GM23248 (cell line): Measurements from ENCODE around the gene ERICH3. TPM values are rescaled to one million over a fixed set of nuclear protein-coding genes. Genes with fewer than 3 reads are reported as not detected.

Experiments
- DNase-seq: peaks from one replicate; pipeline ENCODE4 v3.0.0-alpha.2; 2015
- H2AFZ ChIP-seq: fragments of 200-600 bp; sonication (generic); 2 replicates; pipeline ENCODE4 v1.6.1; 2016; ENCODE audit warnings: antibody characterized with exemption
- H3F3A ChIP-seq: fragments of 200-600 bp; sonication (generic); 2 replicates; pipeline ENCODE4 v1.6.1; 2016; ENCODE audit warnings: mild to moderate bottlenecking, antibody characterized with exemption, mixed run types; ENCODE audit not compliant: insufficient read depth
- H3K27ac ChIP-seq: fragments of 200-600 bp; sonication (generic); 2 replicates; pipeline ENCODE4 v1.5.1; 2016; ENCODE audit warnings: mild to moderate bottlenecking
- H3K27me3 ChIP-seq: fragments of 200-600 bp; sonication (generic); replicated peaks from 2 replicates; pipeline ENCODE4 v1.6.1; 2016; ENCODE audit warnings: mild to moderate bottlenecking; ENCODE audit not compliant: insufficient read depth
- H3K36me3 ChIP-seq: fragments of 200-600 bp; sonication (generic); 2 replicates; pipeline ENCODE4 v1.6.1; 2016; ENCODE audit warnings: low read depth, mild to moderate bottlenecking
- H3K4me1 ChIP-seq: fragments of 200-600 bp; sonication (generic); 2 replicates; pipeline ENCODE4 v1.6.1; 2016; ENCODE audit warnings: mild to moderate bottlenecking; ENCODE audit not compliant: insufficient read depth
- H3K4me2 ChIP-seq: fragments of 200-600 bp; sonication (generic); one replicate; pipeline ENCODE4 v1.6.1; 2016; ENCODE audit warnings: mild to moderate bottlenecking; ENCODE audit not compliant: unreplicated experiment
- H3K4me3 ChIP-seq: fragments of 200-600 bp; sonication (generic); 2 replicates; pipeline ENCODE4 v1.5.1; 2016; ENCODE audit warnings: mild to moderate bottlenecking
- H3K79me2 ChIP-seq: fragments of 200-600 bp; sonication (generic); 2 replicates; pipeline ENCODE4 v1.6.1; 2016; ENCODE audit warnings: mild to moderate bottlenecking; ENCODE audit not compliant: insufficient read depth
- H3K9ac ChIP-seq: fragments of 200-600 bp; sonication (generic); 2 replicates; pipeline ENCODE4 v1.6.1; 2016; ENCODE audit warnings: mild to moderate bottlenecking
- H3K9me2 ChIP-seq: fragments of 200-600 bp; sonication (generic); 2 replicates; pipeline ENCODE4 v1.6.1; 2016; ENCODE audit warnings: mixed run types, mild to moderate bottlenecking, moderate library complexity; ENCODE audit not compliant: insufficient read depth
- H3K9me3 ChIP-seq: fragments of 200-600 bp; sonication (generic); one replicate; pipeline ENCODE4 v1.6.1; 2017; ENCODE audit warnings: low read depth
- H4K20me1 ChIP-seq: fragments of 200-600 bp; sonication (generic); 2 replicates; pipeline ENCODE4 v1.6.0; 2016; ENCODE audit not compliant: insufficient read depth
- EZH2 ChIP-seq: fragments of 200-600 bp; sonication (generic); IDR thresholded peaks from 2 replicates; pipeline ENCODE4 v1.6.1; 2018; ENCODE audit warnings: antibody characterized with exemption, mild to moderate bottlenecking; ENCODE audit not compliant: insufficient read depth, poor library complexity, severe bottlenecking
- EZH2phosphoT487 ChIP-seq: fragments of 200-600 bp; sonication (generic); IDR thresholded peaks from 2 replicates; pipeline ENCODE4 v1.6.1; 2018; ENCODE audit warnings: antibody characterized with exemption, moderate library complexity, mild to moderate bottlenecking, low read depth; ENCODE audit not compliant: insufficient read depth
- WGBS, 2 experiments: methylation state at CpG; one replicate each; pipeline ENCODE4 v1.1.6; 2015 to 2017; ENCODE audit warnings: low lambda C conversion rate in 2 of 2, low coverage in 1 of 2; ENCODE audit errors: missing lambda C conversion rate in 2 of 2; 5-methylcytosine and 5-hydroxymethylcytosine counted together
- in situ Hi-C: fragments of 300-500 bp; cut with MboI; formaldehyde crosslinking; loops from 2 replicates; pipeline ENCODE4 v1.15.0; 2020
- polyA plus RNA-seq: library from polyadenylated mRNA; unstranded; fragments of >200 nt; fragmentation: Nextera tagmentation; extraction: Ambion mirVana; gene quantifications from 2 replicates; pipeline ENCODE4 v1.2.1, GENCODE V29; 2016
- total RNA-seq: library from RNA; depleted of rRNA; stranded (reverse); fragments of >200 nt; shearing (Covaris generic); gene quantifications from 2 replicates; pipeline ENCODE4 v1.2.3, GENCODE V29; 2014

Gene ERICH3
- total and polyA plus RNA-seq, 2 experiments from 2014 or later = not detected

DNA sequence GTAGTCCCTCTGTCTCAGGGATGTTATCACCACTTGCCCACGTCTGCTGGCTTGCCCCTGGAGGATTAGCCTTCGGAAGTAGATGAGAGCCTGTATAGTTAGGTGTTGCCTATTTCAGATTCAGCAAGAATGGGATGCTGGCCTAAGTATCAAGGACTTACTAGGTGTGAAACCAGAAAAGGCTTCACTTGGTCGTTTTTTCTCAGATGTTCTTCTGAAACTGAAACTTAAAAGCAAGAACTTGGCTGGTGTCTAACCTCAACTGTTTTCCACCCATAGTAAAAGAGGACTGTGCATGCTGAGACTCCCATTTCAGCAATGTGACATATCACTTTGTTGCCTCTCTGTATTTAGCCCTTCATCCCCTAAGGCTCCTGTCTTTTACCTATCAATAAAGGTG is 94.2 kb downstream of the ERICH3 start:
- H3K36me3 ChIP-seq = no peaks in the 10 kb centered on the region
- H2AFZ ChIP-seq = no peak overlapping the region
- H3K4me1 ChIP-seq = no peaks in the 10 kb centered on the region
- no peaks in the 10 kb centered on the region for H3F3A ChIP-seq
- no peaks in the 10 kb centered on the region for H3K9me3 ChIP-seq
- H3K9ac ChIP-seq = no peak overlapping the region
- in situ Hi-C loops = no loop called here
- no peaks in the 10 kb centered on the region for H3K79me2 ChIP-seq
- no peak overlapping the region for H3K4me2 ChIP-seq
- no peak overlapping the region for H3K4me3 ChIP-seq
- H4K20me1 ChIP-seq = no peaks in the 10 kb centered on the region
- DNase-seq = no peak
- 14 to 20% methylated on average over 3 of the region's 3 CpGs for WGBS, 2 experiments
- TF ChIP-seq EZH2phosphoT487 = no peak
- no peak for TF ChIP-seq EZH2
- H3K9me2 ChIP-seq = no peaks in the 10 kb centered on the region
- no peak overlapping the region for H3K27ac ChIP-seq
- 0 out of 2 replicates have a peak, but pooled peaks cover 7% of the 10 kb centered on the region for H3K27me3 ChIP-seq

DNA sequence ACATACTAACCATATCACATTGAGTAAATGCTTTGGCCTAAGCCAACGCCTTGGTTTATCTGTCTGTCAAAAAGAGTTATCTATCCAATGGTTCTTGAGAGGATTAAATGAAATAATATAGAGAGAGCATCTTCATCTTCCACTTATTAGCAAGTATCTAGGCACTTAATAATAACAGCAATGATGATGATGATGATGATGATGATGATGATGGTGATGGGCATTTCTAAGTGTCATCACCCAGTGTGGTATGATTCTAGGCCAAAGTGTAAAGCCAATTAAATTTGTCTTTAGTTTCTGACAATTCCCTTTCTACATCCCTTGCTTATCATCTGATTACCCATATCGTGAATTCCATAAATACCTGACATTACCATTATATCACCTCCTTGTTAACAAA is 95.5 kb downstream of the ERICH3 start:
- WGBS, 2 experiments = 14 to 24% methylated on average over 2 of the region's 2 CpGs
- no peak overlapping the region for H3K27ac ChIP-seq
- H3K4me2 ChIP-seq = no peak overlapping the region
- H3F3A ChIP-seq = no peaks in the 10 kb centered on the region
- H4K20me1 ChIP-seq = no peaks in the 10 kb centered on the region
- no peak overlapping the region for H2AFZ ChIP-seq
- no peak for DNase-seq
- H3K79me2 ChIP-seq = no peaks in the 10 kb centered on the region
- no peaks in the 10 kb centered on the region for H3K4me1 ChIP-seq
- 0 out of 2 replicates have a peak, but pooled peaks cover 7% of the 10 kb centered on the region for H3K27me3 ChIP-seq
- H3K36me3 ChIP-seq = no peaks in the 10 kb centered on the region
- TF ChIP-seq EZH2phosphoT487 = no peak
- TF ChIP-seq EZH2 = no peak
- no peak overlapping the region for H3K9ac ChIP-seq
- H3K4me3 ChIP-seq = no peak overlapping the region
- H3K9me3 ChIP-seq = no peaks in the 10 kb centered on the region
- no peaks in the 10 kb centered on the region for H3K9me2 ChIP-seq
- in situ Hi-C loops = no loop called here

DNA sequence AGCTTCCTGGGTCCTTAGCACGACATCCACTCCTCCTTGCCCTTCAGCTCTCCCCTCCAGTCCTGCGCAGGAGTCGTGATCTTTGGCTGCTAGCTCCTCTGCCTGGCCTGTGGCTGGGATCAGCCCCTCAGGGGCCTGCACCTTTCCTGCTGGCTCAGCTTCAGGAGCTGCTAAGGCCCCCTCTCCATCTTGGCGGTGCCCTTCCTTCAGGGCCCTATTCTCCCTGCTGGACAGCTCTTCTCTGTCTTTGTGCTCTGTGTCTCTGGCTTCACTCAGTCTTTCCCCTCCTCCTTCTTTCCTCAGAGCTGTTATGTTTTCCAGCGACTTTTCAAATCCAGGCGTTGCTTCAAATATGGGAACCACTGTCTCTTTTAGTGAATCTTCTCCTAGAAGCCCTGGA is 101.7 kb downstream of the ERICH3 start:
- Histone ChIP-seq H3K27me3 (peaks cover 13% of the 10 kb centered on the region; the same call in 1 of the 2 replicates), H3K9me2 (no peaks in the 10 kb centered on the region), H3K9me3 (no peaks in the 10 kb centered on the region), H3K4me2 (no peak overlapping the region), H3K36me3 (no peaks in the 10 kb centered on the region), H3K79me2 (no peaks in the 10 kb centered on the region), H4K20me1 (no peaks in the 10 kb centered on the region), H2AFZ (no peak overlapping the region), H3K4me3 (no peak overlapping the region), H3K9ac (no peak overlapping the region), H3K4me1 (no peaks in the 10 kb centered on the region), H3F3A (no peaks in the 10 kb centered on the region), H3K27ac (no peak overlapping the region)
- DNase-seq = no peak
- WGBS, 2 experiments = 42 to 44% methylated on average over 6 of the region's 6 CpGs
- no peak for TF ChIP-seq EZH2
- TF ChIP-seq EZH2phosphoT487 = no peak
- in situ Hi-C loops = no loop called here

DNA sequence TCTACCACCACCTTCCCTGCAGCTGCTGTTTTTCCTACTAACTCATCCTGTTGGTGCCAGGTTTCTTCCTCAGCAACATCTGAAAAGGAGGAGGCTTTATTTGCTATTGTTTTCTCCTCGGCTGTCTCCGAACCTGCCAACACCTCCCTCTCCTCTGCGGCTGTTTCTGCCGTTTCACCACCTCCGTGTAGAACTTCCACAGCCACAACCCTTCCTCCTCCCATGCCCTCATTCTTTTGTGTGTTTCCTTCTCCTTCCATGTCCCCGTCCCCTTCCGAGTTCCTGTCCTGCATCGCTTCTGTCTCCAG is 102.1 kb downstream of the ERICH3 start:
- Histone ChIP-seq H3K4me2 (no peak overlapping the region), H3K9me2 (no peaks in the 10 kb centered on the region), H3K27me3 (peaks cover 13% of the 10 kb centered on the region; the same call in 1 of the 2 replicates), H4K20me1 (no peaks in the 10 kb centered on the region), H3K4me1 (no peaks in the 10 kb centered on the region), H3K27ac (no peak overlapping the region), H2AFZ (no peak overlapping the region), H3K9me3 (no peaks in the 10 kb centered on the region), H3K9ac (no peak overlapping the region), H3K79me2 (no peaks in the 10 kb centered on the region), H3K4me3 (no peak overlapping the region), H3K36me3 (no peaks in the 10 kb centered on the region), H3F3A (no peaks in the 10 kb centered on the region)
- TF ChIP-seq EZH2phosphoT487 = no peak
- TF ChIP-seq EZH2 = no peak
- DNase-seq = no peak
- 51% methylated on average over 8 of the region's 8 CpGs for WGBS, 2 experiments
- in situ Hi-C loops = no loop called here
